CD14-positive monocyte (primary cell): ENCODE data around the gene CA6. TPM values are rescaled to one million over a fixed set of nuclear protein-coding genes. Genes with fewer than 3 reads are reported as not detected.

ENCODE experiments used
- DNase-seq, 3 donors: peaks; one replicate each; pipeline ENCODE4 v3.0.0-alpha.2; 2011 to 2022
- H2AFZ ChIP-seq: 2 replicates; pipeline ENCODE4 v1.6.0; 2012; ENCODE audit warnings: mild to moderate bottlenecking, low read depth, low read length, inconsistent platforms; ENCODE audit not compliant: insufficient read depth, poor library complexity, severe bottlenecking
- H3K27ac ChIP-seq, 2 donors: 1 replicate in 1 of 2; 2 replicates in 1 of 2; pipeline ENCODE4 v1.5.1; 2012 to 2013; ENCODE audit warnings: low read length in 2 of 2, control low read depth in 1 of 2, inconsistent platforms in 1 of 2, low read depth in 1 of 2, mild to moderate bottlenecking in 1 of 2
- H3K27me3 ChIP-seq, 2 donors: one replicate each; pipeline versions ENCODE4 v1.6.0 to v1.6.1; 2011 to 2013; ENCODE audit warnings: low read length in 2 of 2; ENCODE audit not compliant: control insufficient read depth in 2 of 2, insufficient read depth in 2 of 2
- H3K36me3 ChIP-seq, 2 donors: replicated peaks in 1 of 2; 1 replicate in 1 of 2; 2 replicates in 1 of 2; pipeline versions ENCODE4 v1.5.1 to v1.6.1; 2012 to 2013; ENCODE audit warnings: low read length in 2 of 2, control low read depth in 1 of 2, inconsistent platforms in 1 of 2, mild to moderate bottlenecking in 1 of 2; ENCODE audit not compliant: insufficient read depth in 2 of 2, control insufficient read depth in 1 of 2
- H3K4me1 ChIP-seq, 2 donors: 1 replicate in 1 of 2; 2 replicates in 1 of 2; pipeline versions ENCODE4 v1.5.1 to v1.6.1; 2012 to 2013; ENCODE audit warnings: low read length in 2 of 2, control low read depth in 1 of 2, inconsistent platforms in 1 of 2, mild to moderate bottlenecking in 1 of 2, moderate library complexity in 1 of 2; ENCODE audit not compliant: insufficient read depth in 2 of 2, control insufficient read depth in 1 of 2
- H3K4me2 ChIP-seq: replicated peaks from 2 replicates; pipeline ENCODE3; 2012; ENCODE audit warnings: low read length, moderate library complexity, mild to moderate bottlenecking; ENCODE audit not compliant: poor library complexity, severe bottlenecking; ENCODE audit errors: extremely low read depth
- H3K4me3 ChIP-seq, 3 experiments: fragments of 200-600 bp in 1 of 3; sonication (generic) in 1 of 3; replicated peaks in 1 of 3; 1 replicate in 2 of 3; 2 replicates in 1 of 3; pipeline ENCODE4 v1.5.1; 2011 to 2013; ENCODE audit warnings: low read length in 3 of 3, mild to moderate bottlenecking in 3 of 3, control low read depth in 2 of 3, low read depth in 2 of 3, inconsistent platforms in 1 of 3, moderate library complexity in 1 of 3
- H3K79me2 ChIP-seq: 2 replicates; pipeline ENCODE4 v1.6.0; 2012; ENCODE audit warnings: mild to moderate bottlenecking, control low read depth, inconsistent platforms, low read length, moderate library complexity; ENCODE audit not compliant: insufficient read depth
- H3K9ac ChIP-seq: 2 replicates; pipeline ENCODE4 v1.6.0; 2017; ENCODE audit warnings: low read length, mild to moderate bottlenecking; ENCODE audit not compliant: insufficient read depth, poor library complexity, severe bottlenecking
- H3K9me3 ChIP-seq, 2 donors: replicated peaks in 1 of 2; 1 replicate in 1 of 2; 2 replicates in 1 of 2; pipeline versions ENCODE4 v1.5.1 to v1.6.1; 2012 to 2013; ENCODE audit warnings: low read length in 2 of 2, control low read depth in 1 of 2; ENCODE audit not compliant: control insufficient read depth in 1 of 2, insufficient read depth in 1 of 2
- H4K20me1 ChIP-seq: 2 replicates; pipeline ENCODE4 v1.6.0; 2012; ENCODE audit warnings: mild to moderate bottlenecking, low read length, control low read depth, moderate library complexity; ENCODE audit not compliant: insufficient read depth
- H3K27ac Mint-ChIP-seq, 7 donors: one replicate each; pipeline ENCODE4 v1.8.0; 2020; ENCODE audit warnings: mild to moderate bottlenecking in 7 of 7, mixed read lengths in 7 of 7, moderate library complexity in 6 of 7, inconsistent platforms in 2 of 7
- H3K27me3 Mint-ChIP-seq, 3 donors: one replicate each; pipeline ENCODE4 v1.8.0; 2021 to 2022; ENCODE audit warnings: low read depth in 3 of 3, mild to moderate bottlenecking in 3 of 3, mixed read lengths in 3 of 3, moderate library complexity in 3 of 3, inconsistent platforms in 1 of 3
- H3K36me3 Mint-ChIP-seq, 2 donors: one replicate each; pipeline ENCODE4 v1.8.0; 2020; ENCODE audit warnings: mixed read lengths in 2 of 2, inconsistent platforms in 1 of 2, mild to moderate bottlenecking in 1 of 2
- H3K4me1 Mint-ChIP-seq: one replicate; pipeline ENCODE4 v1.8.0; 2020; ENCODE audit warnings: mild to moderate bottlenecking, mixed read lengths
- H3K4me3 Mint-ChIP-seq, 2 donors: one replicate each; pipeline ENCODE4 v1.8.0; 2020; ENCODE audit warnings: mild to moderate bottlenecking in 2 of 2, mixed read lengths in 2 of 2, moderate library complexity in 1 of 2
- H3K9me3 Mint-ChIP-seq, 7 donors: one replicate each; pipeline ENCODE4 v1.8.0; 2020 to 2022; ENCODE audit warnings: mixed read lengths in 7 of 7, mild to moderate bottlenecking in 6 of 7, moderate library complexity in 6 of 7, inconsistent platforms in 2 of 7
- CTCF ChIP-seq: fragments of 200-600 bp; IDR thresholded peaks from one replicate; pipeline ENCODE4 v1.8.0; 2022; ENCODE audit warnings: antibody characterized with exemption, mild to moderate bottlenecking
- WGBS: methylation state at CpG from one replicate; pipeline ENCODE4 v1.1.5; 2013; ENCODE audit warnings: missing lambda C conversion rate; ENCODE audit not compliant: insufficient coverage; 5-methylcytosine and 5-hydroxymethylcytosine counted together
- intact Hi-C, 2 donors: fragments of 100-400 bp; cut with micrococcal nuclease; formaldehyde crosslinking; loops; one replicate each; pipeline versions ENCODE4 v1.15.0 to v1.15.1; 2023
- polyA plus RNA-seq, 3 donors: library from polyadenylated mRNA; depleted of rRNA in 1 of 3; unstranded in 2 of 3; stranded (reverse) in 1 of 3; fragments of 300-500 nt in 2 of 3; fragments of >200 nt in 1 of 3; fragmentation: Illumina TruSeq in 2 of 3; gene quantifications; 1 replicate in 2 of 3; 2 replicates in 1 of 3; pipeline ENCODE4 v1.2.3, GENCODE V29; 2012 to 2021

Gene CA6
- polyA plus RNA-seq, 3 donors: not detected

GRCh38 chr1:8981169-8981568, 35.5 kb downstream of the CA6 start:
- peak overlapping the region in 4 of 7 donors; percentile 5 to 81 (median 48) for H3K27ac Mint-ChIP-seq
- H3K9ac ChIP-seq: no peak overlapping the region
- intact Hi-C loops: no loop called here
- H3K9me3 ChIP-seq: peaks cover 0 to 4% of the 10 kb centered on the region in 2 donors
- no peaks in the 10 kb centered on the region for H3K27me3 ChIP-seq
- no peak for DNase-seq
- no peak overlapping the region for H3K27ac ChIP-seq
- no peaks in the 10 kb centered on the region for H4K20me1 ChIP-seq
- H3K4me2 ChIP-seq: no peak overlapping the region
- WGBS: 75% methylated on average over 2 of the region's 2 CpGs
- peaks cover 4 to 11% (median 6%) of the 10 kb centered on the region in 7 donors for H3K9me3 Mint-ChIP-seq
- H3K4me1 ChIP-seq: peaks cover 6 to 7% of the 10 kb centered on the region in 2 donors
- H3K4me1 Mint-ChIP-seq: peaks cover 5% of the 10 kb centered on the region
- no peak overlapping the region for H3K4me3 ChIP-seq
- no peak overlapping the region for H2AFZ ChIP-seq
- TF ChIP-seq CTCF: no peak
- H3K79me2 ChIP-seq: no peaks in the 10 kb centered on the region
- H3K27me3 Mint-ChIP-seq: peaks cover 0 to 6% (median 5%) of the 10 kb centered on the region in 3 donors
- no peaks in the 10 kb centered on the region for H3K36me3 Mint-ChIP-seq
- H3K36me3 ChIP-seq: no peaks in the 10 kb centered on the region
- H3K4me3 Mint-ChIP-seq: no peak overlapping the region

GRCh38 chr1:8984203-8984602, 38.5 kb downstream of the CA6 start:
- H3K36me3 Mint-ChIP-seq: no peaks in the 10 kb centered on the region
- peaks cover 11 to 12% of the 10 kb centered on the region in 2 donors for H3K4me1 ChIP-seq
- no CpG with 5 or more reads among the region's 2 CpGs for WGBS
- H3K9ac ChIP-seq: no peak overlapping the region
- TF ChIP-seq CTCF: no peak
- H3K4me2 ChIP-seq: no peak overlapping the region
- intact Hi-C loops: no loop called here
- no peaks in the 10 kb centered on the region for H3K36me3 ChIP-seq
- H3K4me3 Mint-ChIP-seq: no peak overlapping the region
- no peak overlapping the region for H2AFZ ChIP-seq
- H3K9me3 ChIP-seq: peaks cover 0 to 4% of the 10 kb centered on the region in 2 donors
- peak overlapping the region in 1 of 7 donors; percentile 32 for H3K27ac Mint-ChIP-seq
- H3K4me3 ChIP-seq: no peak overlapping the region
- peaks cover 13% of the 10 kb centered on the region for H3K4me1 Mint-ChIP-seq
- H3K27ac ChIP-seq: no peak overlapping the region
- H3K27me3 Mint-ChIP-seq: peaks cover 2 to 6% (median 6%) of the 10 kb centered on the region in 3 donors
- no peaks in the 10 kb centered on the region for H3K27me3 ChIP-seq
- no peaks in the 10 kb centered on the region for H4K20me1 ChIP-seq
- no peaks in the 10 kb centered on the region for H3K79me2 ChIP-seq
- peaks cover 4 to 11% (median 6%) of the 10 kb centered on the region in 7 donors for H3K9me3 Mint-ChIP-seq
- DNase-seq: no peak
